H9 (cell line): ENCODE results near the gene TIGD6. TPM values are rescaled to one million over a fixed set of nuclear protein-coding genes. Genes with fewer than 3 reads are reported as not detected.

ENCODE experiments used
- DNase-seq: peaks from one replicate; pipeline ENCODE4 v3.0.0-alpha.2; 2017
- H2AFZ ChIP-seq: one replicate; pipeline ENCODE4 v1.6.1; 2013; ENCODE audit warnings: mild to moderate bottlenecking, low read length, control low read depth, moderate library complexity
- H2AK5ac ChIP-seq: 2 replicates; pipeline ENCODE4 v1.6.1; 2013; ENCODE audit warnings: low read length, control low read depth, mixed read lengths; ENCODE audit not compliant: insufficient read length
- H2BK120ac ChIP-seq: one replicate; pipeline ENCODE4 v1.6.1; 2013; ENCODE audit warnings: low read depth, mild to moderate bottlenecking, low read length, control low read depth, inconsistent platforms; ENCODE audit not compliant: poor library complexity, severe bottlenecking
- H2BK12ac ChIP-seq: 2 replicates; pipeline ENCODE4 v1.6.1; 2013; ENCODE audit warnings: low read length, control low read depth, mixed read lengths, low read depth; ENCODE audit not compliant: insufficient read length
- H2BK15ac ChIP-seq: 2 replicates; pipeline ENCODE4 v1.6.1; 2013; ENCODE audit warnings: low read depth, low read length, control low read depth
- H2BK20ac ChIP-seq: one replicate; pipeline ENCODE4 v1.6.1; 2013; ENCODE audit warnings: low read depth, mild to moderate bottlenecking, low read length, control low read depth, inconsistent platforms; ENCODE audit not compliant: poor library complexity, severe bottlenecking
- H2BK5ac ChIP-seq: 2 replicates; pipeline ENCODE4 v1.6.1; 2013; ENCODE audit warnings: low read length, control low read depth, mixed read lengths; ENCODE audit not compliant: insufficient read length
- H3K14ac ChIP-seq: 2 replicates; pipeline ENCODE4 v1.6.1; 2013; ENCODE audit warnings: low read length, control low read depth; ENCODE audit not compliant: insufficient read depth
- H3K18ac ChIP-seq: 2 replicates; pipeline ENCODE4 v1.6.1; 2013; ENCODE audit warnings: low read depth, mild to moderate bottlenecking, mixed read lengths, low read length, control low read depth; ENCODE audit not compliant: insufficient read length
- H3K23ac ChIP-seq: 2 replicates; pipeline ENCODE4 v1.6.1; 2013; ENCODE audit warnings: low read length, control low read depth, mixed read lengths, low read depth; ENCODE audit not compliant: insufficient read length
- H3K23me2 ChIP-seq: 2 replicates; pipeline ENCODE4 v1.6.1; 2013; ENCODE audit warnings: low read depth, mild to moderate bottlenecking, mixed read lengths, low read length, control low read depth; ENCODE audit not compliant: insufficient read length, poor library complexity, severe bottlenecking
- H3K27ac ChIP-seq: 2 replicates; pipeline ENCODE4 v1.5.1; 2013; ENCODE audit warnings: low read length, control low read depth, mixed read lengths, low read depth; ENCODE audit not compliant: insufficient read length
- H3K27me3 ChIP-seq: 2 replicates; pipeline ENCODE4 v1.6.1; 2013; ENCODE audit warnings: low read length, control low read depth, inconsistent platforms; ENCODE audit not compliant: insufficient read depth
- H3K4ac ChIP-seq: 2 replicates; pipeline ENCODE4 v1.6.1; 2013; ENCODE audit warnings: low read depth, mild to moderate bottlenecking, control low read depth, inconsistent platforms, low read length, moderate library complexity
- H3K4me1 ChIP-seq: 2 replicates; pipeline ENCODE4 v1.6.1; 2013; ENCODE audit warnings: low read length, control low read depth, inconsistent platforms; ENCODE audit not compliant: insufficient read depth
- H3K4me2 ChIP-seq: 2 replicates; pipeline ENCODE4 v1.6.1; 2013; ENCODE audit warnings: low read length, control low read depth, mixed read lengths; ENCODE audit not compliant: insufficient read length, insufficient read depth
- H3K56ac ChIP-seq: 2 replicates; pipeline ENCODE4 v1.6.1; 2013; ENCODE audit warnings: low read depth, mild to moderate bottlenecking, mixed read lengths, low read length, control low read depth; ENCODE audit not compliant: insufficient read length
- H3K79me1 ChIP-seq: 2 replicates; pipeline ENCODE4 v1.6.1; 2013; ENCODE audit warnings: low read depth, mild to moderate bottlenecking, moderate library complexity, low read length, control low read depth, inconsistent platforms; ENCODE audit not compliant: insufficient read depth, poor library complexity, severe bottlenecking
- H3K79me2 ChIP-seq: 2 replicates; pipeline ENCODE4 v1.6.1; 2013; ENCODE audit warnings: low read length, control low read depth, inconsistent platforms; ENCODE audit not compliant: insufficient read depth
- H3K9ac ChIP-seq: 2 replicates; pipeline ENCODE4 v1.6.1; 2013; ENCODE audit warnings: low read length, control low read depth, mixed read lengths; ENCODE audit not compliant: insufficient read length; ENCODE audit errors: extremely low read depth
- H3K9me3 ChIP-seq: one replicate; pipeline ENCODE4 v1.6.1; 2013; ENCODE audit warnings: low read depth, low read length, inconsistent platforms; ENCODE audit not compliant: control insufficient read depth
- H3T11ph ChIP-seq: one replicate; pipeline ENCODE4 v1.6.1; 2013; ENCODE audit warnings: mild to moderate bottlenecking, low read length, control low read depth, inconsistent platforms
- H4K20me1 ChIP-seq: one replicate; pipeline ENCODE4 v1.6.1; 2013; ENCODE audit not compliant: control insufficient read depth, insufficient read length, insufficient read depth
- H4K5ac ChIP-seq: 2 replicates; pipeline ENCODE4 v1.6.1; 2013; ENCODE audit warnings: low read depth, mild to moderate bottlenecking, mixed read lengths, low read length, control low read depth; ENCODE audit not compliant: insufficient read length
- H4K8ac ChIP-seq: replicated peaks from 2 replicates; pipeline ENCODE4 v1.6.1; 2013; ENCODE audit warnings: low read length, control low read depth, mixed read lengths, low read depth; ENCODE audit not compliant: insufficient read length
- H4K91ac ChIP-seq: 2 replicates; pipeline ENCODE4 v1.6.1; 2013; ENCODE audit warnings: low read depth, mild to moderate bottlenecking, moderate library complexity, mixed read lengths, low read length, control low read depth; ENCODE audit not compliant: insufficient read length
- H3K27ac Mint-ChIP-seq, 3 experiments: 2 replicates in 2 of 3; 3 replicates in 1 of 3; pipeline ENCODE4 v1.8.0; 2020 to 2021; ENCODE audit warnings: mixed read lengths in 3 of 3, mild to moderate bottlenecking in 1 of 3, moderate library complexity in 1 of 3
- H3K27me3 Mint-ChIP-seq: 2 replicates; pipeline ENCODE4 v1.8.0; 2021; ENCODE audit warnings: low read depth, mild to moderate bottlenecking, moderate library complexity, mixed read lengths
- H3K36me3 Mint-ChIP-seq, 3 experiments: 2 replicates in 2 of 3; 3 replicates in 1 of 3; pipeline ENCODE4 v1.8.0; 2020 to 2021; ENCODE audit warnings: low read depth in 3 of 3, mixed read lengths in 3 of 3; ENCODE audit not compliant: insufficient read depth in 1 of 3
- H3K4me1 Mint-ChIP-seq, 2 experiments: 2 replicates each; pipeline ENCODE4 v1.8.0; 2020; ENCODE audit warnings: mixed read lengths in 2 of 2
- H3K4me3 Mint-ChIP-seq, 2 experiments: 2 replicates in 1 of 2; 3 replicates in 1 of 2; pipeline ENCODE4 v1.8.0; 2020 to 2021; ENCODE audit warnings: mild to moderate bottlenecking in 2 of 2, mixed read lengths in 2 of 2, moderate library complexity in 1 of 2
- H3K9me3 Mint-ChIP-seq, 2 experiments: 2 replicates in 1 of 2; 3 replicates in 1 of 2; pipeline ENCODE4 v1.8.0; 2020; ENCODE audit warnings: mild to moderate bottlenecking in 2 of 2, mixed read lengths in 2 of 2, moderate library complexity in 1 of 2
- CTCF ChIP-seq: fragments of 200-600 bp; sonication (generic); conservative IDR thresholded peaks from 3 replicates; pipeline ENCODE4 v1.8.0; 2021; ENCODE audit warnings: antibody characterized with exemption, mild to moderate bottlenecking
- total RNA-seq: library from RNA; stranded (reverse); gene quantifications from 2 replicates; pipeline ENCODE4 v1.2.1, GENCODE V29; 2021

TIGD6 gene
- total RNA-seq, 1 experiment from 2014 or later: 1.8 TPM

GRCh38 chr5:150007050-150007449 is 6.6 kb upstream of the TIGD6 start:
- Mint-ChIP-seq H3K27ac (no peak overlapping the region), H3K9me3 (no peaks in the 10 kb centered on the region), H3K36me3 (peaks cover 30 to 56% (median 46%) of the 10 kb centered on the region in 3 experiments; a peak in 6 of 7 replicates), H3K4me3 (no peak overlapping the region), H3K4me1 (peaks cover 2 to 7% of the 10 kb centered on the region in 2 experiments; a peak in 3 of 4 replicates), H3K27me3 (no peaks in the 10 kb centered on the region)
- Histone ChIP-seq H3K4me1 (no peaks in the 10 kb centered on the region), H4K20me1 (no peaks in the 10 kb centered on the region), H2BK5ac (no peak overlapping the region), H2BK20ac (no peak overlapping the region), H4K8ac (no peak overlapping the region), H3K4me2 (no peak overlapping the region), H3K14ac (no peak overlapping the region), H3K79me1 (no peaks in the 10 kb centered on the region), H4K5ac (no peak overlapping the region), H2BK15ac (no peak overlapping the region), H2AFZ (no peak overlapping the region), H3K4ac (no peak overlapping the region), H3K27me3 (no peaks in the 10 kb centered on the region), H2BK120ac (no peak overlapping the region), H2AK5ac (no peak overlapping the region), H2BK12ac (no peak overlapping the region), H3K9ac (no peak overlapping the region), H3K27ac (no peak overlapping the region), H3K79me2 (no peaks in the 10 kb centered on the region; the same call in 1 of the 2 replicates), H3K23me2 (no peaks in the 10 kb centered on the region), H3K23ac (no peak overlapping the region), H3K18ac (no peak overlapping the region), H3T11ph (no peak overlapping the region), H3K56ac (no peak overlapping the region), H4K91ac (no peak overlapping the region), H3K9me3 (no peaks in the 10 kb centered on the region)
- no peak for TF ChIP-seq CTCF
- DNase-seq: no peak
